GM12873 (cell line): ENCODE results near the gene PURB.

ENCODE experiments used
- CTCF ChIP-seq: IDR thresholded peaks from 2 replicates; pipeline ENCODE4 v1.5.1; 2012; ENCODE audit warnings: low read depth, mild to moderate bottlenecking, moderate library complexity, low read length, control low read depth; ENCODE audit not compliant: insufficient read depth; ENCODE audit errors: missing control alignments

The PURB gene

GRCh38 chr7:44899443-44899842, 14.1 kb upstream of the PURB start:
- TF ChIP-seq CTCF: no peak

DNA sequence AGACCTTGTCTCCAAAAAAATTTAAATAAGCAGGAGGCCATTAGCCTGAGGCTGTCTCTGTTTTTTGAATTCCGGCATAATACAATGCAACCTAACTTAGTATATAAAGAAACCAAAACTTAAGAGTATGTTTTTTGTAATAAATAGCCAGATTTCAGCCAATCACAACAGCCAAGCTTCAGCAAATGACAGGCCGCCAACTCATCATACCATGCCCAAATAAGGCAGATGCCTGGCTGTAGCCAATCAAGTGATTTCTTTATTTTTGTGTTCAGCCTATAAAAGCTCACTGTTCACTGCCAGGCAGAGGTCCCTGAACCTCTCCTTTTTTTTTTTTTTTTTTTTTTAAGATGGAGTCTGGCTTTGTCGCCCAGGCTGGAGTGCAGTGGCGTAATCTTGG, 12.7 kb upstream of the PURB start:
- TF ChIP-seq CTCF: no peak

DNA sequence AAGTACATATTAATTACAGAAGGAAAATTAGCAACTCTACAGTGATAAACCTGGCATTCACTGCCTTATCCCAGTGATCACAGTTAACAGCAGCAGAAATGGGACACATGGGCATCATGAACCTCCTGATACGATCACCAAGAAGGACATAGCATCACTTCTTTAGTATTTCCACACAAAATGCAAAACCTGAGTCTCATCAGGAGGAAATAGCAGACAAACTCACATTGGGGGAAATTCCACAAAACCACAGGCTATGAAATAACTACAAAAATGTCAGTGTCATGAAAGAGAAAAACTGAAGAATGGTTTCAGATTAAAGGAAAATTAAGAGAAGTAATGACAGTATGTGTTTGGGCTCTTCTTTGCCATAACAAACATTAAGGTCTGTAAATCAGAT, 12.0 kb upstream of the PURB start:
- no peak for TF ChIP-seq CTCF

DNA sequence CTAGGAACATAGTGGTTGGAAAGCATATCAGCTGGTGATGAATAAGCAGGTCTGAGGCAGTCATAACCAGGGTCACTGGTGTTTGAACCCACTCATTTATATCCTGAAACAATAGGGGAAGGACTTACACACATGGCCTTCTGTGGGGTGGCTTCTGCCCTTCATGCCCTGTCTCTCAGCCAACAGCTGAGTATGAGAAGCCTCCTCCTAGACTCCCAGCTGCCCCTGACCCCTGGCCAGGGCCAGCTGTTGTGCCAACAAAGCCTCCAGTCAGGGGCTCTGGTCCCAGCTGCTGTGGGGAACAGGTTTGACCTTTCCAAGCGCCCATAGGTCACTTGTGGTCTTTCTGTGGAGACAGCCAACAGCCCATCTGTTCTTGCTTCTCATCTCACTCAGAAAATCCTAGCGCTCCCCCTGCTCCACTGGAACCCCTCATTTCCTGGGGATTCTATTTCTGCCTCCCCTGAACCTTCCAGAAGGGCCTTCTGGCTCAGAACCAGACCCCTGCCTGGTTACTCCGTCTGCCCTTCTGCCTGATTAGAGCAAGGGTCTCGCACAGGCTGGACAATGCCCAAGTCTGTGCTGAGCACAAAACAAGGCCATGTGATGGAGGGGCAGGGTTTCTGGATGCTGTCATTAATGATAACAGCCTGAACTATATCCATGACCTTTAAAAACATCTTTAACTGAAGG, 9.7 kb upstream of the PURB start:
- no peak for TF ChIP-seq CTCF

DNA sequence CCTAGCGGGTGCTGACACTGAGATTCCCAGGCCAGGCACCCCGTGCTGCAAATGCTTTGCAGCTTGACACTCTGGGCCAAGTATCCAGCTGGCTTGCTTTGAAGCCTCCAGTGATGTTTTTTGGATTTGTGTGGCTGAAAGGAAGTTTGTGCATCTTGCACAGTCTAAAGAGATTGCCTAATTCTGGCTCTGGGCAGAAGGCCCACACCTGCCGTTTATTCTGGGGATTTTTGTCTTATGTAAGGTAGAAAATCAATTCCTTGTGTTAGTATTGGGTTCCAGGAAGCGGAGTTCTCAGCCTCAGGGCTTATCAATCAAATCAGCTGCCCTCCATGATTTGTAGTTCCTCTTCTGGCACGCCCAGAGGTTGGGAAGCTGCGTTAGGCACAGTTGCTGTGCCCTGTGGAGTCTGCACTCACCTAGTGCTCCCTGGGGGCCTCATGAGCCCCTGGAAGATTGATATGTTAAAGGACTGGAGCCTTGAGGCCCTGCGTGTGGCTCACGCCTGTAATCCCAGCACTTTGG, 8.4 kb upstream of the PURB start:
- no peak for TF ChIP-seq CTCF

GRCh38 chr7:44891791-44892190, 6.5 kb upstream of the PURB start:
- TF ChIP-seq CTCF: no peak

GRCh38 chr7:44891372-44891771, 6.0 kb upstream of the PURB start:
- no peak for TF ChIP-seq CTCF
